HepG2 (cell line): Measurements from ENCODE around the gene C16orf95. TPM values are rescaled to one million over a fixed set of nuclear protein-coding genes. Genes with fewer than 3 reads are reported as not detected.
"Not testable (repeated sequence)": the region's sequence is repeated elsewhere in the genome, so short reads cannot be mapped to it uniquely, and the experiment has no call there.

Experiments used
- ATAC-seq: fragments of 200-7000 bp; cut with Tn5 transposase; 3 replicates; pipeline ENCODE4 v1.9.1; 2020; ENCODE audit warnings: mild to moderate bottlenecking, moderate library complexity
- BruUV-seq: library from RNA; stranded (reverse); fragments of 400-500 nt; replicated peaks from 2 replicates; lab custom pipeline; 2021; lab: Mats Ljungman, UMichigan
- CTCF ChIA-PET: fragments of 300-600 bp; formaldehyde crosslinking; extraction: SDS; loops from one replicate; lab custom pipeline; 2021; ENCODE audit warnings: low total read pairs, inconsistent platforms, low intra/inter-chr PET ratio; lab: Yijun Ruan, JAX
- POLR2A ChIA-PET: fragments of 350-600 bp; sonication (Branson Sonifier 250); formaldehyde crosslinking; loops from one replicate; lab custom pipeline; 2020; ENCODE audit warnings: antibody characterized with exemption, inconsistent platforms; lab: Yijun Ruan, JAX
- DNase-seq: peaks from one replicate; pipeline ENCODE4 v3.0.0-alpha.2; 2015; ENCODE audit warnings: low spot score
- FAIRE-seq: peaks from 3 replicates; lab custom pipeline; 2011; peaks lifted over from hg19 to GRCh38; lab: Jason Lieb, UNC
- H2AFZ ChIP-seq: one replicate; pipeline ENCODE4 v1.6.1; 2011; ENCODE audit warnings: low read length, inconsistent platforms
- H3K27ac ChIP-seq: fragments of 300-600 bp; 3 replicates; pipeline ENCODE4 v1.8.0; 2011; ENCODE audit warnings: mixed run types, mild to moderate bottlenecking, mixed read lengths, low read length, inconsistent platforms; ENCODE audit not compliant: insufficient read depth; ENCODE audit errors: extremely low read length
- H3K27me3 ChIP-seq, 2 experiments: fragments of 200-600 bp in 1 of 2; 2 replicates in 1 of 2; 3 replicates in 1 of 2; pipeline versions ENCODE4 v1.6.0 to v1.8.0; 2011; ENCODE audit warnings: low read length in 2 of 2, mild to moderate bottlenecking in 2 of 2, moderate library complexity in 2 of 2, inconsistent platforms in 1 of 2; ENCODE audit not compliant: insufficient read depth in 2 of 2, control insufficient read depth in 1 of 2
- H3K36me3 ChIP-seq, 2 experiments: fragments of 200-600 bp in 1 of 2; replicated peaks in 1 of 2; 2 replicates in 1 of 2; 3 replicates in 1 of 2; pipeline versions ENCODE4 v1.5.1 to v1.8.0; 2011; ENCODE audit warnings: low read length in 2 of 2, inconsistent platforms in 1 of 2; ENCODE audit not compliant: insufficient read depth in 2 of 2, control insufficient read depth in 1 of 2
- H3K4me1 ChIP-seq: 2 replicates; pipeline ENCODE4 v1.5.1; 2012; ENCODE audit warnings: low read length, inconsistent platforms; ENCODE audit not compliant: insufficient read depth
- H3K4me2 ChIP-seq: 2 replicates; pipeline ENCODE4 v1.6.0; 2011; ENCODE audit warnings: low read depth, low read length, inconsistent platforms
- H3K4me3 ChIP-seq, 3 experiments: fragments of 200-600 bp in 1 of 3; sonication (generic), shearing (Covaris generic) in 1 of 3; replicated peaks in 1 of 3; 2 replicates each; pipeline ENCODE4 v1.5.1; 2011 to 2016; ENCODE audit warnings: low read length in 3 of 3, inconsistent platforms in 2 of 3, low read depth in 2 of 3, mild to moderate bottlenecking in 2 of 3, control low read depth in 1 of 3, mixed read lengths in 1 of 3; ENCODE audit not compliant: insufficient read depth in 1 of 3
- H3K79me2 ChIP-seq: one replicate; pipeline ENCODE4 v1.6.1; 2011; ENCODE audit warnings: low read length, inconsistent platforms; ENCODE audit not compliant: insufficient read depth
- H3K9ac ChIP-seq: 2 replicates; pipeline ENCODE4 v1.6.0; 2011; ENCODE audit warnings: mild to moderate bottlenecking, low read depth, low read length, inconsistent platforms; ENCODE audit not compliant: insufficient read depth
- H3K9me3 ChIP-seq: 2 replicates; pipeline ENCODE4 v1.5.1; 2012; ENCODE audit warnings: mild to moderate bottlenecking, low read length
- H4K20me1 ChIP-seq: 2 replicates; pipeline ENCODE4 v1.6.0; 2011; ENCODE audit warnings: inconsistent platforms, mild to moderate bottlenecking, low read length, moderate library complexity; ENCODE audit not compliant: insufficient read depth
- AGO2 ChIP-seq: fragments of 200-400 bp; formaldehyde crosslinking; optimal IDR thresholded peaks from 2 replicates; pipeline ENCODE3; 2017; ENCODE audit warnings: mild to moderate bottlenecking, low read depth, low read length, moderate library complexity
- NCOR1 ChIP-seq: fragments of 200-600 bp; sonication (generic); IDR thresholded peaks from 2 replicates; pipeline ENCODE4 v1.7.0; 2017; ENCODE audit warnings: antibody characterized with exemption, low read length, borderline replicate concordance
- ZBTB7A ChIP-seq: sonication (generic); formaldehyde crosslinking; IDR thresholded peaks from 2 replicates; pipeline ENCODE4 v1.8.0; 2022; ENCODE audit warnings: mild to moderate bottlenecking, missing genetic modification reagents
- ZNF225 ChIP-seq: sonication (generic); formaldehyde crosslinking; IDR thresholded peaks from 2 replicates; pipeline ENCODE4 v1.4.0; 2020; ENCODE audit warnings: mild to moderate bottlenecking, missing genetic modification reagents
- ZNF468 ChIP-seq: sonication (generic); formaldehyde crosslinking; IDR thresholded peaks from 2 replicates; pipeline ENCODE4 v1.8.0; 2022; ENCODE audit warnings: mild to moderate bottlenecking, moderate library complexity, missing genetic modification reagents
- WGBS: methylation state at CpG from one replicate; pipeline ENCODE4 v1.1.6; 2017; ENCODE audit warnings: low lambda C conversion rate; 5-methylcytosine and 5-hydroxymethylcytosine counted together
- in situ Hi-C: cut with HindIII; loops from 2 replicates; pipeline ENCODE4 v1.10.0; 2017; ENCODE audit warnings: low pct_unique_long_range_greater_than_20kb; ENCODE audit not compliant: extremely low pct_ligation_motif_present
- intact Hi-C: fragments of 100-400 bp; cut with micrococcal nuclease; formaldehyde crosslinking; loops from one replicate; pipeline ENCODE4 v1.10.0; 2022; ENCODE audit not compliant: unreplicated experiment
- polyA plus RNA-seq, 8 experiments: library from polyadenylated mRNA; depleted of rRNA in 3 of 8; stranded (reverse) in 7 of 8; unstranded in 1 of 8; fragments of >200 nt; fragmentation: Illumina TruSeq in 4 of 8; extraction: Trizol in 4 of 8; gene quantifications; 2 replicates each; pipeline versions ENCODE4 v1.2.1 to v1.2.3, GENCODE V29; 2011 to 2016; ENCODE audit warnings: low read depth in 4 of 8, missing spikeins in 1 of 8, mixed read lengths in 1 of 8; ENCODE audit not compliant: insufficient read depth in 1 of 8
- total RNA-seq, 5 experiments: library from RNA; depleted of rRNA; stranded (reverse); fragments of >200 nt; fragmentation: Illumina TruSeq; extraction: Trizol; gene quantifications; 2 replicates each; pipeline ENCODE4 v1.2.3, GENCODE V29; 2016; ENCODE audit warnings: low read depth in 1 of 5

The C16orf95 gene
- total and polyA plus RNA-seq, 2 of the 13 experiments (the other 11 are each of a cell fraction or from before 2014, with no cell fraction given), result 2.8 to 8.6 TPM

GRCh38 chr16:87363771-87364455 lies 46.7 kb upstream of the C16orf95 start (continued):
- 0 out of 2 replicates have a peak, but pooled peaks have one; percentile 32 for TF ChIP-seq ZNF225
- TF ChIP-seq ZNF468 (CRISPR knock-in tag), result no peak
- TF ChIP-seq AGO2, result peak; percentile 93
- TF ChIP-seq NCOR1, result no peak
- no peak for TF ChIP-seq ZBTB7A (CRISPR knock-in tag)
- TF ChIP-seq, all 625 proteins: peak for 8

GRCh38 chr16:87362828-87363559 lies 45.8 kb upstream of the C16orf95 start:
- not testable (repeated sequence) for H3K9me3 ChIP-seq
- POLR2A ChIA-PET, result interaction anchor here (18.0 kb wide), 1 partner anchor 15 kb away, joined by 265 read pairs; the partner anchor contains the start of gene FBXO31
- WGBS, result 96% methylated on average over 13 of the region's 13 CpGs

More at GRCh38 chr16:87362828-87363559, 45.8 kb upstream of the C16orf95 start:
- H3K27ac ChIP-seq, H3K4me3 ChIP-seq, FAIRE-seq, ATAC-seq, H3K27me3 ChIP-seq, CTCF ChIA-PET, BruUV-seq, intact Hi-C loops, DNase-seq, H3K4me2 ChIP-seq, in situ Hi-C loops, H3K9ac ChIP-seq, H2AFZ ChIP-seq: not testable (repeated sequence)
- H3K36me3 ChIP-seq, result peaks cover 60 to 93% of the 10 kb centered on the region in 2 experiments
- peaks cover 98% of the 10 kb centered on the region for H4K20me1 ChIP-seq
- H3K4me1 ChIP-seq, result peaks cover 61% of the 10 kb centered on the region
- H3K79me2 ChIP-seq, result peaks cover 98% of the 10 kb centered on the region
